TTC549 (cell line): ENCODE results near the gene OBP2A.

ENCODE experiments used
- FAIRE-seq: peaks from 2 replicates; lab custom pipeline; 2012; peaks lifted over from hg19 to GRCh38; lab: Jason Lieb, UNC

Gene OBP2A

GRCh38 chr9:135552021-135552697 lies 6.2 kb downstream of the OBP2A start:
- no peak for FAIRE-seq

- no peak for FAIRE-seq
Measured at GRCh38 chr9:135552698-135553171, 6.8 kb downstream of the OBP2A start.

DNA sequence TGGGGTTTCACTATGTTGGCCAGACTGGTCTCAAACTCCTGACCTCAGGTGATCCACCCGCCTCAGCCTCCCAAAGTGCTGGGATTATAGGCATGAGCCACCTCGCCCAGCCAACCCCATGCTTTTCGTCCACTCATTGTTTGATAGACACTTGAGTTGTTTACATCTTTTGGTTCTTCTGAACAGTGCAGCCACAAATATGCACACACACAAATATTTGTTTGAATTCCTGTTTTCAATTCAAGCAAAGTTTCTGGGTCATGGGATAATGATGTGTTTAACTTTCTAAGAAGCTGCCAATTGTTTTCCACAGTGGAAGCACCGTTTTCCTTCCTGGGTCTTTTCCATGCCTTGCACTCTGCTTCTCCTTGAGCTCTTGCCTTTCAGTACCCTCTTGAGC lies 8.8 kb downstream of the OBP2A start:
- FAIRE-seq = no peak

GRCh38 chr9:135555203-135555602 lies 9.3 kb downstream of the OBP2A start:
- no peak for FAIRE-seq

DNA sequence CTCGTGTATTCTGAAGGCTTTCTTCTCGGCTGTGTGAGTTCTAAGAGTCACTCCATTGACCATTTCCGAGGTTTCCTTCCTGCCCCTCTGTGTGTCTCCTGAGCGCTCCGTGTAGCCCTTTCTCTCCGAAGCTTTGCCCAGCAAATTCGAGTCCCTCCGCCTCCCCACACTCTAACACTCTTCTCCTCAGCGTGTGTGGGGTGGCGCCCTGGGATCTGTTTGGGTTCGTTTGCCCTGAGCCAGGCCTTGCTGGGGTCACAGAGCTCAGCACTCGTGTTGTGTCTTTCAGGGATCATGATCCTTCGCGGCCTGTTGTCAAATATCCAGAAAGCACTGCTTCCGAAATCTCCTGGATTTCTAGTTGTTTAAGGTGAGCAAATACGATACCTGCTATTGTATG lies 10.0 kb downstream of the OBP2A start:
- FAIRE-seq = no peak

GRCh38 chr9:135559606-135560005 lies 13.7 kb downstream of the OBP2A start:
- FAIRE-seq = no peak

DNA sequence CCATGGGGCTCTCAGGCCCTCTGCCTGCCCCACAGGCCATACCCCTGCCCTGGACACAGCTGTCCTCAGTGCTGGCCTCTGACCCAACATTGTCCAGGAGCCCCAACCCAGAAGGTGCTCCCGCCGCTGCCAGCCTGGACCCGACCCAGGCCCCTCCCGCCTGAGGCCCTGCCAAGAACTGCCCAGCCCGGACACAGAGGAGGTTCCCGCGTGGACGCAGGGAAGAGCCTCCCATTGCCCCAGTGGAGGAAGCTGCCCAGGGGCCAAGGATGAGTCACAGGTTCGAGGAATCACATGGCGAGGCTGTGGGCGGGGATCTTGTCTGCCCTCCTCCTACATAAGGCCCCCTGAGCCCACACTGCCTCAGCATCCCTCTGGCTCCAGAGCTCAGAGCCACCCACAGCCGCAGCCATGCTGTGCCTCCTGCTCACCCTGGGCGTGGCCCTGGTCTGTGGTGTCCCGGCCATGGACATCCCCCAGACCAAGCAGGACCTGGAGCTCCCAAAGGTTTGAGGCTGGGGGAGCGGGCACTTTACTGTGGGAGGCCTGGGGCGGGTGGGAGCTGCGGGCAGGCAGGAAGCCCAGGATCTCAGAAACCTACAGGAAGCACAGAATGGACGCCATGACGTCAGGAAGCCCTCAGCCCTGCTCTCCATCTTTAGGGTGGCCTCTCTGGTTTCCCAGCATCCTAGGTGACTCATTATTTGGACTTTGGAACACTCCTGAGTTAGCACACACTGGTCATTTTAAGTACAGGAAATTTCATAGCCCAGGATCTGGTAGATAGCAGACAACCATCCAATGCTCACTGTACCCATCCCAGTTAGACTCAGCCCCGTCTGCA lies 15.7 kb downstream of the OBP2A start, which contains the start of gene PAEP:
PAEP (plus strand) TSS at position 366 of the 844 bp plus-strand sequence.
- FAIRE-seq = no peak

- FAIRE-seq = no peak
Measured at GRCh38 chr9:135562235-135562745, 16.4 kb downstream of the OBP2A start.

DNA sequence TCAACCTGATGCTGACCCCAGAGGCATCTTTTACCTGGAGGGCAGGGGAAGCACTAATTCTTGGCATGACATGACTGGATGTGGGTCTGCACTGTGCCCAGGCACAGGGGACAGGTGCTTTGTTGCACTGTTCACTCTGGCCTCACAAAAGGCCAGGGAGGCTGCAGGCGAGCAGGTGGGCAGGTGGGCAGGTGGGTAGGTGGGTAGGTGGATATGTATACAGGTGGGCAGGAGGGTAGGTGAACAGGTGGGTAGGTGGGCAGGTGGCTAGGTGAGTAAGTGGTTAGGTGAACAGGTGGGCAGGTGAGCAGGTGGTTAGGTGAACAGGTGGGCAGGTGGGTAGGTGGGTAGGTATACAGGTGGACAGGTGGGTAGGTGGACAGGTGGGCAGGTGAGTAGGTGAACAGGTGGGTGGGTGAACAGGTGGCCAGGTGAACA lies 17.1 kb downstream of the OBP2A start:
- FAIRE-seq = no peak

DNA sequence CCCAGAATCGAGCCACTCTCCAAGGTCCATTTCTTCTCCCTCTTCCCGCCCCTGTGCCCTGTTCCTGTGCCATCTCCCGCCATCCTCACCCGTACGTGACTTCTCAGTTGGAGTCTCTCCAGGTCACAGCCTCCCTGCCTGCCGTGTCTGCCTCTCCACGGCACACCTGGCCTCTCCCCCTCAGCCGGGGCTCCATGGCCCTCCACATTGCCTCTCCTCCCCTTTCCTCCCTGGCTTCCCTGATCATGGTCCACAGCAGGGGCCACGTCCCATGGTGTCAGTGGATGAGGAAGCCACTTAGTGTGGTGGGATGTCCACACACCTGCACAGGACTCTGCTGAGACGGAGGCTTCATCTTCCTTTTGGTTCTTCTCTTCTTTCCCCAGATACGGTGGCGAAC lies 17.9 kb downstream of the OBP2A start:
- no peak for FAIRE-seq

DNA sequence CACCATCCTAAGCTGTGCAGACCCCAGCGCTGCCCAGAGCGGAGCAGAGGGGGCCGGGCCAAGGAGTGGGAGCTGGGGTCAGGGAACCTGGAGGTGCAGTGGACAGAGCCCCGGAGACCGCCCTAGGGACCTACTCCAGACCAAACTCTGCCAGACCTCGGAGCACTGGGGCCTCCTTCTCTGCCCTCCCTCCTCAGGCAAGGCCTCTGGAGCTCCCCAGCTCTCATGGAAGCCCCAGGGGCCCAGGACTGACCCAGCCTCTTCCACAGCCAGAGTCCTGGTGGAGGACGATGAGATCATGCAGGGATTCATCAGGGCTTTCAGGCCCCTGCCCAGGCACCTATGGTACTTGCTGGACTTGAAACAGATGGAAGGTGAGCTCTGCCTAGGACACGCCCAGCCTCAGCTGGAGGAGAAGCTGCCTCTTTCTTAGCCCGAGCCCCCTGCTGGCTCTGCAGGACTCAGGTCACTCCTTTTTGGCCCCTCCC lies 19.3 kb downstream of the OBP2A start:
- no peak for FAIRE-seq

DNA sequence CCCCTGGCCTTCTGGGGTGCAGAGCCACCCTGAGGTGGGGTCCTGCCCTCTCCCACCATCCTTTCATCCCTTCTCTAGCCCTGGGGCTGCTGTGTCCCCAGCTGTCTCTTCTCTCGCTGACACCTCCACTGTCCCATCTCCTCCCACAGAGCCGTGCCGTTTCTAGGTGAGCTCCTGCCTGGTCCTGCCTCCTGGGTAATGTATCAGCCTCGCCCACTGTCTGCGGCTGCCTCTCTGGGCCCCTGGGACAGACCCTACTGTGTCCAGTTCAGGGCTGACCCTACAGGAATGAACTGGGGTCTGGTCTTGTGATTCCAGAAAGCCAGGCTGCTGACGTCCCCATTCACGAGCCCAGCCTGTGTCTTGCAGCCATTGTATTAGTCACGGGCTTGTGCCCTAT lies 19.7 kb downstream of the OBP2A start:
- no peak for FAIRE-seq

DNA sequence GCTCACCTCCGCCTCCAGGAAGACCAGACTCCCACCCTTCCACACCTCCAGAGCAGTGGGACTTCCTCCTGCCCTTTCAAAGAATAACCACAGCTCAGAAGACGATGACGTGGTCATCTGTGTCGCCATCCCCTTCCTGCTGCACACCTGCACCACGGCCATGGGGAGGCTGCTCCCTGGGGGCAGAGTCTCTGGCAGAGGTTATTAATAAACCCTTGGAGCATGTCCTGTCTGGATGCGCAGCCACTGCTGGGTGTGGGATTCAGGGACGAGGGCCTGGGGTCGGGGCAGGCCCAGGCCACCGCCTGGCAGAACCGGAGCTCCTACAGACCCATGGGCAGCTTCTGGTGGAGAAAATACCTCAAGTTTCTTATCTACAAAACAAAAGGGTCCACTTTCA lies 20.6 kb downstream of the OBP2A start:
- no peak for FAIRE-seq

- FAIRE-seq = no peak
Measured at GRCh38 chr9:135567311-135567710, 21.4 kb downstream of the OBP2A start.

DNA sequence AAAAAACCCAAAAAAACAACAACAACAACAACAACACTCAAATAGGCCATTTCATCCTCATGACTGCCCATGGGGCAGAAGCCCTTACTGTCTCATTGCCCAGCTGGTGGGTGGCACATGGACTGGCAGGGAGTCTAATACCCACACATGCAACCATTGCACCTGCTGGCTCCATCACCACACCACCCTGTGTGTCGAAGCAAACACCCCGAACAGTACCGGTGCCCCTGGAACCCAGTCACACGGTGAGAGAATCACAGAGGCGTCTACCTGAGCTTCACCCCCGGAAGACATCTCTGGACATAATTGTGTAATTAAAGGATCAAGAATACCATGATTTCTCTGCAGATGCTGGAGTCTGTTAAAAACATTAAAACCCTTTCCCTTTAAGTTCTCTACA lies 22.1 kb downstream of the OBP2A start:
- FAIRE-seq = no peak

DNA sequence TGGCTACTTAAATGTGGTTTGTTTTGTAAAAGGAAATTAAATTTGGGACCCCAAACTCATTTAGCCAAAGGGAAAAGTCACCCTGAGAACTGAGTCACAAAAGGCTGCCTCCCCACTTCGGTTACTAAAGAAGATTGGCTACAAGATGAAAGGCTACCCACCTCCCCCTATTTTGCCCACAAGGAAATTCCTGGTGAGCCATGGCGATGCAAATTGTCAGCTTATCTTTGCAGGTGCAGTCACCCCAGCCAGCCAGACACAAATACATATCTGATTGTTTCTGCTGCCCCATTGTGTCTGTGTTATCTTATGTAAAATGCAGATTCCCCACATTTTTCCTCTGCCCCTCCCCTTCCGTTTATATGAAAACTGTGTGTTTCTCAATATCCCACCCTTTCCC lies 24.5 kb downstream of the OBP2A start:
- FAIRE-seq = no peak

DNA sequence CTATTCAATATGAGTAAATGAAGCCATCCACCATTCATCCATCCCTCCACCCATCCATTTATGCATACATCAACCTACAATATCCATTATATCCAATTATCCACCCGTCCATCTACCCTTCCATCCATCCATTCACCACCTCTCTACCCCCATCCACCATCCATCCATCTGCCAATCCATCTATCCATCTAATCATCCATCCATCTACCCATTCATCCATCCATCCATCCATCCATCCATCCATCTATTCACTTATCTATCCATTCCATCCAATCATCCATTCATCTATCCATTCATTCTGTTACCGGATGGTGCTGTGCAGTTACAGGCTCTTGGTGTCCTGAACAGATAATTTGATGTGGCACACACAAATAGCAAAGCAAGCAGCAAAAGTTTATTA lies 26.3 kb downstream of the OBP2A start:
- no peak for FAIRE-seq

DNA sequence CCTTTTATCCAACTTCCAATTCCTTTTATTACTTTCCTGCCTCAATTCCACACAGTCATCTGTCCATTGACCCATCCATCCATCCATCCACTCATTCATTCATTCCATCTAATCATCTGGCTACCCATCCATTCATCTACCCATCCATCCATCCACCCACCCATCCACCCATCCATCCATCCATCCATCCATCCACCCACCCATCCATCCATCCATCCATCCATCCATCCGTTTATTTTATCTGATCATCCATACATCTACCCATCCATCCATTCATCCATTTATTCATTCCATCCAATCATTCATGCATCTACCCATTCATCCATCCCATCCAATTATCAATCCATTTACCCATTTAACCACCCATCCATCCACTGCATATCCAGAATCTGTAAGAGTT lies 27.2 kb downstream of the OBP2A start:
- FAIRE-seq = no peak

DNA sequence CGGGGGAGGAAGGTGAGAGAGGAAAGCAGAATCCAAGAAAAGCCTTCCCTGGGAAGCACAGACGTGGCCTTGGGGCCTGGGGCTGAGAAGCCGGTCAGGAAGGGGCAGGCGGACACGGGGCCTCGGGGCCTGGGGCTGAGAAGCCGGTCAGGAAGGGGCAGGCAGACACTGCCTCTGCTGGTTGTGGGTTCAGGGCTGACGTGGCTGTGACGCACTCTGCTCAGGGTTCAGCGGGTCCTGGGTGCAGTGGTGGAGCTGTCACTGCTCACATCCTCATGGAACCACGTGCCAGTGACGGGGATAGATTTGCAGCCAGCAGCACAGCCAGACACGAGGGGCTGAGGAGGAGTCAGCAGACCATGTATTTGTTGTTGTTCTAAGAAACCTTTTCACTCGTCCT lies 28.4 kb downstream of the OBP2A start:
- no peak for FAIRE-seq

- FAIRE-seq = no peak
Measured at GRCh38 chr9:135574943-135575342, 29.0 kb downstream of the OBP2A start.

DNA sequence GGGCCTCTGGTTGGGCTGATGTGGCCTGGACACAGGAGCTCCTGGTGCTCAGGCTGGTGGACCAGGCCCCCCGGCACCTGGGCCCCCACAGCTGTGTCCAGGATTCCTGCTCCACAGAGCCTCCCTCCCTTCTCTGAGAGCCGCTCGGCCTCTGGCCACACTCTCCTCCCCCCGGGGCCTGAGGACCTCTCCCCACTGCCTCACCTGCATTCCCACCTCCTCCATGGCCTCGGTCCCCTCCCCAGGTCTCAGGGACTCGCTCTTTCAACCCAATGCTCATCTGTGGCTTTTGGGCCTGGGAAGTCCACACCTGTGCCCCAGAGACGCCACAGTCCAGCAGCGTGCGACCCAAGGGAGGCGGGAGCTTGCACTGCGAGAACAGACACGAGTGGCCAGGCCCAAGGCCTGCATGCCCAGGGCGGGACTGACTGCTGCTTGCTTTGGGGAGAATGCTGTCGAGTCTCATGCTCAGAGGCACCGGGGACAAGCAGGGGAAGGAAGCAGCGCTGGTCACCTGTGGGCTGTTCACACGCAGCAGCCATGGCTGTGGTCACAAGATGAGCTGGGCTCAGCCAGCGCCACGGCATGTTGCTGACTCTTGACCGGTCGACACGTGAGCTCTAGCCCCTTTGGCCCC lies 30.2 kb downstream of the OBP2A start:
- no peak for FAIRE-seq

GRCh38 chr9:135577256-135577655 lies 31.3 kb downstream of the OBP2A start:
- no peak for FAIRE-seq

- FAIRE-seq = no peak
Measured at GRCh38 chr9:135579356-135579755, 33.4 kb downstream of the OBP2A start.
